Middle frontal gyrus (tissue), 1 donor: Measurements from ENCODE around the gene TBC1D5.
"Not testable (repeated sequence)": the region's sequence is repeated elsewhere in the genome, so short reads cannot be mapped to it uniquely, and the experiment has no call there.

Experiments
- DNase-seq: peaks from one replicate; pipeline ENCODE4 v3.0.0-alpha.2; 2015; ENCODE audit warnings: low spot score; ENCODE audit errors: extremely low spot score

The TBC1D5 gene

DNA sequence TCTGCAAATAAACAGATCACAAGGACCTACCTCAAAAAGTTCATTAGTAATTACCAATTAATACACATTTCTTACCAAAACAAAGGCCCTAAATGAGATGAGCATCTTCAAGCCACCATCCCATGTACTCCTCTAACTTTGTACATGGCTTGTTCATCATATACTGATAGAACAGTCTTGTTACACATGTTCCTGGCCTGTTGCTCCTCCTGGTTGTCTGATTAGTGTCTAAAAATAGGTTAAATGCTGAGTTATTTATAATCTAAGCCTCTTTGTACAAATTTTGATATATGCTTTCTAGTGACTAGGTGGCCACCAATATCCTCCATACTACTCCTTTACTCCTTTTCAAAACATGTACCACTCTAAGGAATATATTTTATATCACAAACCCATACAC is 25.0 kb downstream of the TBC1D5 start:
- no peak for DNase-seq

DNA sequence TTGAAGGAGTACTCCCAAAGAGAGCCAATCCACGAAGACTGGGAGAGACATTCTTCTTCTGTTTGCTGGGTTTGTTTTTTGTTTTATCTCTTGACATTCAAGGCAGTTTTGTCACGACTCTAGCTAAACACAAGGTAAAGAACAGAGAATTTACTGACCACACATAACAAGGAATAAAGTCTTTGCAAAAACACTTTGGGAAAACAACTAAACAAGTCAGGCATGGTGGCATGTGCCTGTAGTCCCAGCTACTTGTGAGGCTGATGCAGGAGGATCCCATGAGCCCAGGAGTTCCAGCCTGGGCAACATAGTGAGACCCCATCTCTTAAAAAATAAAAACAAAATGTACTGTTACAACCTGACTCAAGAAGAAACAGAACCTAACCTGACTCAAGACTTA is 28.0 kb downstream of the TBC1D5 start:
- no peak for DNase-seq

DNA sequence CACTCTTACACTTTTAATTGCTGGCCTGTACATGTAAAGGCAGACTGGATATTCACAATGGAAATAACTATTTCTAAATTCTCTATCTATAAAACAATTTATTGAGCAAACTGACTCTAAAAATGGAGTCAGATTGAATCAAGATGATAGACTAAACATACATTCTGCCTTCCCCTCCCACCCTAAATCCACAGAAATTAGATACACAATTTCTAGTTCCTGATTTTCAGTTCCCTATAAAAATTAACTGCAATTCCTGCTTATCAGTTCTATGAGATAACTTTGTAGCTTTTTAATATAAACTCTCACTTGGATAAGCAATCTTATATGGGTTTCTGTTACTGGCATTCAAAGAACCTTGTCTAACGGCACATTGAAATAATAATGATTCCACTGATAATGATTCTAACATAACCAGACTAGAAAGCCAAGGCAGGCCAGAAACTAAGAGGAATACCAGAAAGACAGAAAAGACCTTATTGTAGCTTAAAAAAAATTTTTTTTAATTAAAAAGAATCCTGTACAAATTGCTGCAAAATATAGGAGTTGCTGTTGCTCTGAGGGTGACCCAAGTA is 33.1 kb downstream of the TBC1D5 start:
- no peak for DNase-seq

DNA sequence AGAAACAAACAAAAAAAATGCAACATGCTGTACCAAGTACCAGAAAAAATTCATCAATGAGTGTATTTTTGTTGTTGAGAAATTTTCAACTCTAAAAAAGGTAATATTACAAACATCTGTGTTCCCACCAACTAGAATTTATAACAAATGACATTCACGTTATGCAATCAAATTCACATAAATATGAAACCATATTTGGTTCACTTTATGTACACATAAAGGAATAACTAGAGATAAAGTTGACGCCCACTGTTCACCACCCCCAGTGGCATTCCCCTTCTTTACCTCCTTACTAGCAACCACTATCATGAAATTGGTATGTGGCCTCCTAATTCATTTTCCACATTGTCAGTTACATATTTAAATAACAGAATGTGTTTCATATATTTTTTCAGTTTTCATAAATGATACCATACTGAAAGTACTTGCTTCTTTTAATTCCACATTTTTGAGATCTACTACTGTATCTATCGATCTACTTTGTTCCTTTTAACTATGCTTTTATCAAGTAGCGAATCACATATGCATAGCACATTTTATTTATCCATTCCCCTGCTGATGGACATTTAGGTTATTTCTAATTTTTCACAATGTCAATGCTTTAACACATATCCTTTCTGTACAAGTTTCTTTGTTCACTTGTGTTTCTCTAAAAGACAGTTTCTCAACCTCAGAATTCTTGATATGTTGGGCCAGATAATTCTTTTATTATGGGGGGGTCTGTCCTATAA is 34.5 kb downstream of the TBC1D5 start:
- no peak for DNase-seq

DNA sequence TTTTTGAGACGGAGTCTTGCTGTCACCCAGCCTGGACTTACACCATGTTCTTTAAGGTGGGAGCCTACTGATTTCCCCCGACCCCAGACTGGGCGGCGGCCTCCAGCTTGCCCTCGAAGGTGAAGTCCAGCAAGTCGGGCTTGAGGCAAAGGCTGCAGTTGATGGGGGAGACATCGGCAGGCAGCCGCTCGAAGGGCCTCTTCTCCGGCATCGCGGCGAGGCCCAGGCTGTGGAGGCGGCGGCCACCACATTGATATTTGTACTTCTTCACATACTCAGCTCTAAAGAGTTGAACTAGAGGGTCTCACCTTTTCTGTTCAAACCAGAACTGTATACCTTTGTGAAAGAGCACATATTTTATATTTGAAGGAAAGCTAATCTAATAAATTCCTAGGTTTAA is 36.4 kb downstream of the TBC1D5 start:
- not testable (repeated sequence) for DNase-seq

DNA sequence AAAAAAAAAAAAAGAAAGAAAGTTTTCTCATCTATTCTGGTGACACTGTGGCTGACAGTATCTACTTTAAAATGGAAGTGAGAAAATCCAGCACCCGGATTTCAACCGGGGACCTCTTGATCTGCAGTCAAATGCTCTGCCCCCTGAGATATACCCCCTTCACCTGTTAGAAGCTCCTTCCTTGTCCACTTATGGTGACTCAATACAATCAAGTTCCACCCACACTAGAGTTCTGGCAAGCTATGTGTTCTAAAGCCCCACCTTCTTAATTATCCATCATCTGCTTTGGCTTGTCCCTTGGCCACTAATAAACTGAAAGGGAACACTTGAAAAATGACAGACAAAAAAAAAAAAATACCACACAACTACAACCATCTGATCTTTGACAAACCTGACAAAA is 42.6 kb downstream of the TBC1D5 start:
- DNase-seq, result not testable (repeated sequence)

DNA sequence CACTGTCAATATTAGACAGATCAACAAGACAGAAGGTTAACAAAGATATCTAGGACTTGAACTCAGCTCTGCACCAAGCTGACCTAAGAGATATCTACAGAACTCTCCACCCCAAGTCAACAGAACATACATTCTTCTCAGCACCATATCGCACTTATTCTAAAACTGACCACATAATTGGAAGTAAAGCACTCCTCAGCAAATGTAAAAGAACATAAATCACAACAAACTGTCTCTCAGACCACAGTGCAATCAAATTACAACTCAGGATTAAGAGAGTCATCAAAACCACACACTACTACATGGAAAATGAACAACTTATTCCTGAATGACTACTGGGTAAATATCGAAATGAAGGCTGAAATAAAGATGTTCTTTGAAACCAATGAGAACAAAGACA is 46.8 kb downstream of the TBC1D5 start:
- DNase-seq, result not testable (repeated sequence)

DNA sequence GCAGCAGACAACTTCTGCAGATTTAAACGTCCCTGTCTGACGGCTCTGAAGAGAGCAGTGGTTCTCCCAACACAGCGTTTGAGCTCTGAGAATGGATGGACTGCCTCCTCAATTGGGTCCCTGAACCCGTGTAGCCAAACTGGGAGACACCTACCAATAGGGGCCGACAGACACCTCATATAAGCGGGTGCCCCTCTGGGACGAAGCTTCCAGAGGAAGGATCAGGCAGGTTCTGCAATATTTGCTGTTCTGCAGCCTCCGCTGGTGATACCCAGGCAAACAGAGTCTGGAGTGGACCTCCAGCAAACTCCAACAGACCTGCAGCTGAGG is 48.8 kb downstream of the TBC1D5 start:
- not testable (repeated sequence) for DNase-seq

DNA sequence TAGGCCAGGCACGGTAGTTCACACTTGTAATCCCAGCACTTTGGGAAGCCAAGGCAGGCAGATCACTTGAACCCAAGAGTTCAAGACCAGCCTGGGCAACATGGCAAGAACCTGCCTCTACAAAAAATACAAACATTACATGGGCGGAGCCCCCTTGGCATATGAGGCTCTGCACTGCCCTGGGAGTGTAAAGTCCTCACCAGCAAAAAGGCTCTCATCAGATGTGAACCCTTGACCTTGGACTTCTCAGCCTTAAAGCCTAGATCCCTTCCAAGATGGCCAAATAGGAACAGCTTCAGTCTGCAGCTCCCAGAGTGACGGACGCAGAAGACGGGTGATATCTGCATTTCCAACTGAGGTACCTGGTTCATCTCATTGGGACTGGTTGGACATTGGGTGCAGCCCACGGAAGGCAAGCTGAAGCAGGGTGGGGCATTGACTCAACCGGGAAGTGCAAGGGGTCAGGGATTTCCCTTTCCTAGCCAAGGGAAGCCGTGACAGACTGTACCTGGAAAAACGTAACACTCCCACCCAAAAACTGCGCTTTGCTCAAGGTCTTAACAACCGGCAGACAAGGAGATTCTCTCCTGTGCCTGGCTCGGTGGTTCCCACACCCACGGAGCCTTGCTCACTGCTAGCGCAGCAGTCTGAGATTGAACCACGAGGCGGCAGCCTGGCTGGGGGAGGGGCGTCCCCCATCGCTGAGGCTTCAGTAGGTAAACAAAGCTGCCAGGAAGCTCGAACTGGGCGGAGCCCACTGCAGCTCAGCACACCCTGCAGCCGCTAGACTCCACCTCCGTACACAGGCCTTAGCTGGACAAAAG is 49.4 kb downstream of the TBC1D5 start:
- DNase-seq, result not testable (repeated sequence)

DNA sequence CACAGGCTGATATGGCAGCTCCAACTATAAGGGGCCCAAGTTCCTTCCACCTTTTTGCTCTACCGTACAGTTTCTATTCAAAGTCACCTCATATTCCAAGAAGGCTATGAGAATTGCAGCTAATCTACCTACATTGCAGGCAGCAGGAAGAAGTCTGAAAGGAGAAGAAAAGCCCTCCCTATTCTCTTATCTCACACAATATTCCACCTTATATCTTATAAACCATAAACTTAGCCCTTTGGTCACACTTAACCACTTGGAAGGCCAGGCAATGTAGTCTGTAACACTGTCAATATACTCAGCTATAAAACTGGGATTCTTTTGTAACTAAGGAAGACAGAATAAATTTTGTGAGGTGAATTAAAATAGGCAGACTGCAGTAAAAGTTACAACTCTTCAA is 54.9 kb downstream of the TBC1D5 start:
- DNase-seq, result no peak

DNA sequence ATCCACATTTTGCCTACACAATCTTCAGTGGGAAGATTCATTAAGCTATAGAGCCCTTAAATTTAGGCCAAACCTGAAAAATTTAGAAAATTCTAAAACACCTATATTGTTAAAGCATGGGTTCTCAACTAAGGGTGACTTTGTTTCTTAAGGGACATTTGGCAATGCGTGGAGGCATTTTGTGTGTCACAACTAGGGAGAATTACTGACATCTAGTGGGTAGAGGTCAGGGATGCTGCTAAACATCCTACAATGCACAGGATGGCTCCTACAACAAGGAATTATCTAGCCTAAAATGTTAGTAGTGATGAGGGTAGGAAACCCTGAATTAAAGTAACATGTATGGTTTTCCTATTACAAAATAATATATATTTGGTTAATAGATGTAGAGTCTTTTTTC is 55.8 kb downstream of the TBC1D5 start:
- no peak for DNase-seq

DNA sequence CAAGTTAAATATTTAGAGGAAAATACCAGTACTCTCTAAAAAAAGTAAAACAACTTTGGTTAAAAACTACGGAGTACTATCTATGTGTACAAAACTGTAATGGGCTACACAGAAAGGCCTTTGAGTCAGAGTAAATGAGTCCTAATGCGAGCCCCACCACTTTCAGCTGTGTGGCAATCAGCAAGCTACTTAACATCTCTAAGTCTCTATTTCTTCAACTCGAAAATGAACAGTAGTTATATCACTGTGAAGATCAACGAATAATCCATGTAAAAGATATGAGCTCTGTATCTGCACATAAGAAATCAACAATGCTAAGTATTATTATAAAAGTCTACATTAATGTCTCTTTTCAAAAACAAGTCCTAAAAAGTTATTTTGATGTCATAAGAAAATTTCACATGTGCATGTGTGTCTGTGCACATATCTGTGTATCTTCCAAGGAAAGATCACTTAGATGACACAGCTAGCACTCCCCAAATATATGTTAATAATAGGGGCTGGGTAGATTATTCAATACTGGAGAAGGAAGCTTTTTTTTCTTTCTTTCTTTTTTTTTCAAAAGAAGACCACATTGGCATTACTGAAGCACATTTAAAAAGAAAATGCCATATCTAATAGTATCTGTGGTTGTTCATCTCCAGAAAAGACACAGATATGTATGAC is 58.8 kb downstream of the TBC1D5 start:
- DNase-seq, result no peak

DNA sequence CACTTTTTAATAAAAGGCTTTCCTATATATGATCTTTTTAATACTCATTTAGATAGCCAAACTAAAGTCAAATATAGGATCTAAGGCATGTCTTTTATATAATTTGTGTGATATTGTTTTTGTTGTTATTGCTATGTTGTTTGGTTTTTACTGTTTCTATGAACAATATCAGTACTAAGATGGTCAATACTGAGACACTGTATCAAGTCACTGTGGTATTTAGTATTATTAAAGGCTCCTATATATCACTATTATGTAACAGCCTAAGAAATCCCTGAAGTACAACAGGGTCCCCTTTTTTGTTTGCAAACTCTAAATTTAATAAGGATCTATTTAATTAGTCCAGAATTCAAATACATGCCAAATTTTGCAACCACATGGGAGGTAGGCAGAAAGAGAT is 61.9 kb downstream of the TBC1D5 start:
- DNase-seq, result no peak

DNA sequence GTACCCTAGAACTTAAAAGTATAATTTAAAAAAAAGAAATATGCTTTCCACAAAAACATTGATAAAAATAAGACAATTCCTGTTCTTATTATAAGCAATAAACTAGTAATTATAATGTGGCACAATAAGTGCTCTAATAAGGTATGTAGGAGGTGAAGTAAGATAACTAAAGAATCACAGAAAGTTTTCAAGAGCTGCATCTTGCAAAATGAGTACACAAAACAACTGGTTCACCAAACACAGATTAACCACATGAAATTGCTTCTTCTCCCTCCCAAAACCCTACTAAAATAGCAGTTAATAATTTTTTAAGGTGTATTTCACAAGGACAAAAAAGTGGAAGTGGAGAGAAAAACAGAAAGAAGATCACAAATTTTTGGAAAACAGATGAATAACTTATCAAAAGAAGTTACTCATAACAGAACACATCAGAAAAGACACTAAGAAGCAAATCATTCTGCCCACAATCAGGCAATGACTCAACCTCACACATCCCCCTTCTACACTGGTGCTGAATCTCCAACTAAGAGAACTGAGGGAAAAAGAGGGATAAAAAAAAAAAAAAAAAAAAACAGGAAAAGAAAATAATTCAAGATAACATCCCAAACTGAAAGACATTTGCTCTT is 64.2 kb downstream of the TBC1D5 start:
- DNase-seq, result no peak

DNA sequence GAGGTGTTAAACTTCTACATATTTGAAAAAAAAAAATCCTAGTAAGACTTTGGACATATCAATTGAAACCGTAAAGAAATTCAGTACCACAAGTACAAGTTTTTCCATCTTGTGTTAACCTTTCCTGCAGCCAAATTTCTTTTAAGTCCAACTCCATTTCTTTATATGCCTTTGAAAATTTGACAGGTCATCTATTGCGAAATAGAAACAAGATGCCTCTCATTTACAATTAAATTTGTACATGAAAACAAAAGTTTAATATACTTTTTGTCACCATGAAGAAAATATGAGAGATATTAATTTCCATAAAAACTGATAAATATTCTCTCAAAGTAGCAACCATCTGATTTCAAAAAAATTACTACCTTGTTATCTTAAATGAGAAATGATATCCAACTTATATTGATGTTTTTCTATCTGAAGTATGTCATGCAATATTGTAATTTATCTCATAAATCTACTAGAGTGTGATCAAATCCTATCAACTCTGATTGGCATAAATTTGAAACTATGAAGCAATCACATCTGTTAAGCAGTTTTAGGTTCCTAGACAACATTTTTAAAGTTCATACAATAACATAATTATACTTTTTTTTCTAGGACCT is 68.2 kb downstream of the TBC1D5 start:
- no peak for DNase-seq

DNA sequence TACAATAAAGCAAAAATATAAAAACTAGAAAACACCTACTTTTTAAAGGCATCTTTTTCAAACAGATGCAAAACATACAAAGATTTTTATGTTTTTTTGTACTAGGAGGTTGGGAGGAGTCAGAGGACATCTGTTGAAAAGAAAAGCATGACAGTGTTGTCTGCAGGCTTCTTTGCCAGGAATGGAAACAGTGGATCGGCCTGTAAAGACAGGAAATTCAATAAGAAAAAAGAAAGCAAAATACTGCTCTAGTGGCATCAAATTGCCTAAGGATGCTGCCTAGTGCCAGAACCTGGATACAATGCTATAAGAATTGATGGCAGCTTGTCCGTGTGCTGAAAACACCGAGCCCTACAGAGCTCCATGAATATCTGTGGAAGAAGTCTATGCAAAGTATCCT is 69.9 kb downstream of the TBC1D5 start:
- no peak for DNase-seq

DNA sequence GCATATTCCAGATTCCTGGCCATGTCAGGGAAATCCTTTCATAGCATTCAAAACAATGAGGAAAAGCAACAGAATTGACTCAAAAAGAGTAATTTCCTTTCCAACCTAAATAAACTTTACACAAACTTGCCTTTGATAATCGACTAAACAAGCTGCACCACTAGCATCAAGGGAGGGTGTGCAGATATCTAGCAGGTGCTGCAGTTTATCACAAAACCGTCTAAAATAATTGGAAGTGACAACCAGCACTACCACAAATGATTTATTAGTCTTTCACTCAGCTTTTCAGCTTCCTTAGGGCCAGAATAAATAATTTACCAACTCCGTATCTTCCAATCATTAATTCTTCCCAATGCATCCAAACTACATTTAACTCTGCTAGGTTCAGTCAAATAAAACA is 71.7 kb downstream of the TBC1D5 start:
- DNase-seq, result no peak

DNA sequence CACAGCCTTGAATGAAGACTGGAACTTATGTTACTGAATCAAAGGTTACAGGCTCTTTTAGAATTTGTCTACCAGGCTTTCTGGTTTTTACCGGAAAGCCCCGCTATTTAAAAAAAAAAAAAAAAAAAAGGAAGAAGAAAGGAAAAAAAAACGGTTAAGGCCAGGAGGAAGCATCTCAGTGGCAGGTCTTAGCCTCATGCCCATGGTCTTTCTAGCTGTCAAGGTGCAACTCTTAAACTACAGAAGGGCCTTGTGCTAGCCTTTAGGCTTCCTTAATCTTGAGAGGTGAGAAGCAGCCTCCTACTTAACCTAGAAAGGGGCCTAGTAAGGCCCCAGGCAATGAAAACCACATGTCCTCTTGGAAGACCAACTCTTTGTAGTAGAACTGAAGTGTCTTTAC is 77.5 kb downstream of the TBC1D5 start:
- no peak for DNase-seq

DNA sequence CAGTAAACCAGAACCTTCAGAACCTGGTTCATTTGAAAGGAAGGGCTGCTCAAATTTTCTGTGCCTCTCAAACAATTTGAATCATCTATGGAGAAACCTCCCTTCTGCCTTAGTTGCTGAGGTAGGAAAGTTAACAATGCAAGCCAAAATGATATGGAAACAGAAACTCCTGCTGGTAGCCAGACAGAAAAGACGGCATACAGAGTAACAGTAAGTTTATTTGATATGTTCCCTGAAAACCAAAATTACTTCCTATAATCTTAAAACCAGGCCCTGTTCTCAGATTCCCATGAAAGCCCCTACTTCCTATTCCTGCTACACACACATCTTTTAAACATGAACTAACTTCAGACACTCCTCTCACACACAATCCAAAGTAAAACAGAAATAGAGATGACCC is 86.2 kb downstream of the TBC1D5 start:
- no peak for DNase-seq

DNA sequence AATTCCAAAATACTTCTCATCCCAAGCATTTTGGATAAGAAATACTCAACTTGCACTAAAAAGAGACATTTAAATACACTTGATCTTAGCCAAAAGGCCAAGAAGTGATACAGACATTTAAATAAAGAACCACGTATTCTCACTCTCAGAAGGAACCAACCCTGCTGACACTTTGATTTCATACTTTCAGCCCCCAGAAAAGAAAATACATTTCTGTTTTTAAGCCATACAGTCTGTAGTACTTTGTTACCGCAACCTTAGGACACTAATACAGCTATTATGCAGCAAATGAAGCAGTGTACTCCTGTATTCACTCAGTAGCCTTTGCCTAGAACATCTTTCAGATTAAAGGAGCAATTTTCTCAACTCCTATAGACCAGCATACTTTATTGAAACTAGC is 86.7 kb downstream of the TBC1D5 start:
- no peak for DNase-seq

DNA sequence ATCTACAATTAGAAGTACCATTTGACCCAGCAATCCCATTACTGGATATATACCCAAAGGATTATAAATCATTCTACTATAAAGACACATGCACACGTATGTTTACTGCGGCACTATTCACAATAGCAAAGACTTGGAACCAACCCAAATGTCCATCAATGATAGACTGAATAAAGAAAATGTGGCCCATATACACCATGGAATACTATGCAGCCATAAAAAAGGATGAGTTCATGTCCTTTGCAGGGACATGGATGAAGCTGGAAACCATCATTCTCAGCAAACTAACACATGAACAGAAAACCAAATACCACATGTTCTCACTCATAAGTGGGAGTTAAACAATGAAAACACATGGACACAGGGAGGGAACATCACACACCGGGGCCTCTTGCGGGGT is 92.7 kb downstream of the TBC1D5 start:
- DNase-seq, result not testable (repeated sequence)
